Stimulated activated CD8-positive, alpha-beta memory T cell treated with anti-CD3 and anti-CD28 coated beads, Interleukin-15, amount 100 ng/mL, for 1 hour (primary cell): ENCODE data around the gene TOMM22.

ENCODE experiments used
- DNase-seq: peaks from one replicate; pipeline ENCODE4 v3.0.0-alpha.2; 2020; ENCODE audit warnings: low read depth

Gene TOMM22

GRCh38 chr22:38733724-38734381 is 52.1 kb downstream of the TOMM22 start:
- DNase-seq = no peak

GRCh38 chr22:38734421-38735100 is 52.8 kb downstream of the TOMM22 start:
- DNase-seq = no peak
